Stimulated activated CD8-positive, alpha-beta memory T cell treated with anti-CD3 and anti-CD28 coated beads, Interleukin-7, amount 100 ng/mL, for 4 hours (primary cell): ENCODE results near the gene PCK1.
A peak's percentile ranks its signal among the peaks of the same experiment; 100 is the strongest.

Experiments
- DNase-seq, 2 donors: peaks; one replicate each; pipeline ENCODE4 v3.0.0-alpha.2; 2020; ENCODE audit warnings: low read depth in 2 of 2

The PCK1 gene

DNA sequence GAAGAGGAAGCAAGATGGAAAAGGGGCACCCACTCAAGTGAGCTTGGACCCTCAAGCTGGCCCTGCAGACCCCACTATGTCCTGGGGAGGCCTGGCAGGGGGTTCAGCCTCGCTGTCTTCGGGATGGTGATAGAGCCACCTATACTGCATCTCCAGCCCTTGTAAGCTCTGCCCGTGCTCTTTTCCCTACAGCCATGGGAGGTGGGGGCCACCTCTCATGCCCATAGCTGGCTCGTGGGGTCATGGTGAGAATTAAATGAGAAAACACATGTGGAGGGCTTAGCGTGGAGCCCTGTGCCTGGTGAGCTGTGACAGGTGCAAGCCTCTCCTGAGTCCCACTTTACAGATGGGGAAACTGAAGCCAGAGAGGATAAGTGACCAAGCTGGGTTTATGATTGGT lies 27.7 kb downstream of the PCK1 start:
- no peak for DNase-seq

DNA sequence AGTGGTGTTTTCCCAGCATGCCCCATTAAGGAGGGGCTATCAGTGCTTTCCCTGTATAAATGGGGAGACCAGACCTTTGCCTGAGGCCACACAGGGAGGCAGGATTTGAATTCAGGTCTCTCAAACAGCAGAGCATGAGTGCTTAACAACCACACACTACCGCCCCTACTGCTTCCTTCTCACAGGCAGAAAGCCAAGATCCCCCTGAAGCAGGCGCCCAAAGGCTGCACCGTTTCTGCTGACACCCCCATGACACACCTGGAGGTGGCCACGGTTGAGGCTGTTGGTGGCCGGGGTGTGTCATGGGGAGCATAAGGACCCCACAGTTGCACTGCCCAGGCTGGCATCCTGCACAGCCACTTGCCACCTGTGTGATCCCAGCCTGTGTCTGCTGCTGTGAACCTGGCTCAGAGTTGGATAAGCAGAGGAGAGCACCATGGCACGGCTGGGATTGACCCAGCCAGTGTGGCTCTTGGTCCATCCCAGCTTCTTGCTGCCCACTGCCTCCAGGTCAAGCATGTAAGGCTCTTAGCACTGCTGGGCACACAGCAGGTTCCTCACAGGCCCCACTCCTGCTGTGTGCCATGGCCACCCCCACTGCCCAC lies 28.3 kb downstream of the PCK1 start:
- DNase-seq: no peak

DNA sequence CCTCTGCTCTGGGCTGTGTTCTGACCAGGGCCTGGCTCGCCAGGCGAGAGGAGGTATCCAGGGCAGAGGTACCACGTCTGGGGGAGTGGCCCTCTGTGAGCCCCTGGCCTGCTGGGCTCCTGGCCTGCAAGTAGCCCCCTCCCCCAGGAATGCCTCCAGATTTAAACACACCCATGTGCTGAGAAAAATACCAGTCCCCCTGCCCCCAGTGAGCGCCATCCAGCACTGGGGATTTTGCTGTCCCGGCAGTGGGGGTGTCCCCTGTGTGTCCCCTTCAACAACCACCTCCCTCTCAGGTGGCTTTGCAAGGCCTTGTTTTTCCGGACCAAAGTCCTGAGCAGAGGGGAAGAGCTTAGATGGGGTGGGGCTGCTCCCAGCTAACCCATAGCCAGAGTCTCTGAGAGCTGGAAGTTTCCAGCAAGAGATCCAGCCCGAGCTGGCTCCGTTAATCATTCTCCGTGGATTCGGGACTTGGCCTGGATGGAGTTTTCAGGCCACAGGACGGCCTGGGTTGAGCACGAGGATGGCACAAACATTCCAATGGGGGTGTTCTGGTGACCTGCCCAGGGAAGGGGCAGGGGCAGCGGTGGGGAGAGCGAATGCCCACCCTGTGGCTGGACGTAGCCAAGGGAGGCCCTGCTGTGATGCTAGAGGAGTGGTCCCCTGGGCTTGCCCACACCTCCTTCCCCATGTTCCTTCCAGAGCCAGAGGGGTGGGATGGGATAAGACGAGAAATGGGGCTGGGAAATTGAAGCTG lies 29.0 kb downstream of the PCK1 start:
- no peak for DNase-seq

GRCh38 chr20:57590485-57591288 lies 29.8 kb downstream of the PCK1 start:
- no peak for DNase-seq

GRCh38 chr20:57591289-57592229 lies 30.6 kb downstream of the PCK1 start:
- DNase-seq: no peak

- no peak for DNase-seq
Measured at GRCh38 chr20:57592263-57593092, 31.6 kb downstream of the PCK1 start.

GRCh38 chr20:57593134-57593886 lies 32.4 kb downstream of the PCK1 start:
- DNase-seq: no peak

GRCh38 chr20:57594092-57594951 lies 33.4 kb downstream of the PCK1 start:
- no peak for DNase-seq

DNA sequence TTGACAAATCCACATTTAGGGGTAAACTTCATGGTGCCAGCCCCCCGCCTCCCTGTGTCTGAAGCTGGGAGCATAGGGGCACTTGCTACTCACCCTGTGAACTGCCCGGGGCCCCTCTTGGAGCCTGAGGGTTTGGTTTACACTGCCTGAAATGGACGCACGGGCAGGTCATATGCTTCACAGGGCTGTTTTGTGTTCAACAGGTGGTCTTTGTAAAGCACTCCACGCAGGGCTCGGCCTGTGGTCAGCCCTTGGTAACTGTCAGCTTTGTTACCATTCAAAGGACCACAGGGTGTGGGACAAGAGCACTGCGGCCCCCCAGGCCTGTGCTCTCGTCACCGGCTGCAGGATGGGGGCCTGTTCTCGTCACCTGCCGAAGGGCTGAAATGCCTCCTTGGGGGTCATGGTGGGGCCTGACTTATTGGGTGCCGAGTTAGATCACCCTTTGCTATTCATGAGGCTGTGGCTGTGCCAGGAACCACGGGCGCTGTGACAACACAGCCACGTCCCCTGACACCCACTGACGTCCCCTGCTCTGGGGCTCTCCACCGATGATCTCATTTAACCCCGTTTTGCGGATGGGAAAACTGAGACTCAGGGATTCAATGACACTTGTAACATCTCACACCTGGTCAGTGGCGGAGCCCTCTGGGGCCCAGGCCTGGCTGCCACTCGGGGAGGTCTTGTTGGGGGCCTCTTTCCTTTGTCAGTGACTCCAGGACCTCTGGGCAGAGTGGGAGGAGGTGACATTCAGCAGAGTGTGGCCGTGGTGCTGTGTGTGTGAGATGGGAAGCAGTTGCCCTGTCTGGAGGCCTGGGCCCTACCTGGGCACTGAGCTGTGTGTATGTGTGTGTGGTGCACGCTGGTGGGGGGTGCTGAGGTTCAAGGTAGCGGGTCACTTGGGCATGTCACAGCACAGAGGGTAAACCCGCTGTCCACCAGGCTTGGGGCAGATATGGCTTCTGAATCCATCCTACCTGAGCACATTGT lies 34.4 kb downstream of the PCK1 start:
- DNase-seq: no peak

GRCh38 chr20:57596358-57596757 lies 35.4 kb downstream of the PCK1 start:
- DNase-seq: no peak

- DNase-seq: peak; percentile 37 to 68
Measured at GRCh38 chr20:57596998-57597939, 36.4 kb downstream of the PCK1 start.

DNA sequence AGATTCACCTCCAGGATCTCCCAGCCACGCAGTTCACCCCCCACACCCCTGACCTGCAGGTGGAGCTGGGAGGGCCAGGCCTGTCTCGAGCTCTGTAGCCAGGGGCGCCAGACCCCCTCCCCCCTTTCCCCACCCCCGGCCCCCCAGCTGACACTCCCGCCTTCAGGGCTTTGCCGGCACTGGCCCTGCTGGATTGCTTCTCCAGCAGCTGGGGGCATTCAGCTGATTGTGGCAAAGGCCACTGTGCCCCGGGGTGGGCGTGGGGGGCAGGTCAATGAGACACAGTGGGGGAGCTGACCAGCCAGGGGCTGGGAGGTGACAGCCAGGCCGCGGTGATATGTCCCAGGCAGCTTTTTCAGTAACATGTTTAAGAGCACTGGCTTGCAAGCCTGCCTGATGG lies 37.1 kb downstream of the PCK1 start:
- no peak for DNase-seq

GRCh38 chr20:57598491-57598890 lies 37.6 kb downstream of the PCK1 start:
- DNase-seq: no peak

DNA sequence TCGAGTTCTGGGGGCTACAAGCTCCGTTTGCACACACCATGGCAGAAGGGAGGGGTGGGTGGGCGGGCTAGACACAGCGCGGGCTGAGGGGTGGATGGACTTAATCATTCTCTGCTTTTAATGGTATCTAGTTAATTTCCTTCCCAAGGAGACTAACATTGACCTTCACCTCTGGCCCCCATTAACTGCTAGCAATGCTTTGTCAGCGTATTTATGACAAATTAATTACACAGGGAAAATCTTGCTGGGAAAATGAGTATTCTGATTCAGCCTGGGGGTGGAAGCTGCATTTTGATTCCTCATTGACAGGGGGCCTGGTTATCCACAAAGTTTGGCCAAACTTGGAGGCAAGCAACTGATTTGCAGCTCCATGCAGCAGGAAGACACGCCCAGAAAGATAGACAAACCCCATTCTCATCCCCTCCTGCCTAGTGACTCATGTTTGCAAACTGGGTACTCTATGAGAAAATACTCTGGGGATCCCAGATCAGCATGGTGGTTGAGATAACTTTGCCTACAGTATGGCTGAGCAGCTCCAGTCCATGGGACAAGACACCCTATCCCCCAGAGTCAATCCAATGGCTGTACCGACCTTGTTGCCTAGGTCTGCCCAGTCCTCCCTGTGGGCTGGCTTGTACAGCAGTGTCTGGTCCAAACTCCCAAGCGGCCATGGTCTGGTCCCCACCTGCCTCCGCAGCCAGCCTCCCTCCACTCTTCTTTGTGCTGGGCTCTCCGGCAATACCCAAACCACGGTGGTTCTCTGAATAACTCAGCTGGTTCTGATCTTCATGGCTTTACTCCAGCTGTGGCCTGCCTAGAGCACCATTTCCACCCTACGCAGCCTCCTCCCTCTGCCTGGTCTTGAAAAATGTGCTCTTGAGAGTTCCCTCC lies 39.7 kb downstream of the PCK1 start:
- no peak for DNase-seq

DNA sequence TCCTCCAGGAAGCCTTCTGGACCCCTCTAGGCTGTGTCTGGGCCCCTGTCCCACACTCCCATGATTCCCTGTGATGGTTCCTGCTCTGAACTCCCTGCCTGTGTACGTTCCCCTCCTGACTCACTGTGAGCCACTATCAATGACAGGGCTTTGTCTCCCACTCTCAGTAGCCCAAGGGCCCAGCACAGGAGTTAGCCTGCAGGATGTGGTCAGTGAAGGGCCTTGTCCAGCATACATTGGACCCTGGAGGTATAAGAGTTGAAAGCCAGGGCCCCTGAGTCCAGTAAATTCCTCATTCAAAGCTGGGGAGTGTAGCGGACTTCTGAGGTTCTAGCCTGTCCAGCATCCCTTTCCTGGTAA lies 40.3 kb downstream of the PCK1 start:
- DNase-seq: no peak

- no peak for DNase-seq
Measured at GRCh38 chr20:57601737-57602136, 40.8 kb downstream of the PCK1 start.
